ENCODE data around the gene GABRQ. TPM values are rescaled to one million over a fixed set of nuclear protein-coding genes. Genes with fewer than 3 reads are reported as not detected.
"Not testable (repeated sequence)": the region's sequence is repeated elsewhere in the genome, so short reads cannot be mapped to it uniquely, and the experiment has no call there.

The GABRQ gene
- total RNA-seq, 4 donors from 2014 or later: 0.57 to 1.5 (median 1.3) TPM

GRCh38 chrX:152658302-152658701 lies 20.6 kb downstream of the GABRQ start:
- H3K27me3 ChIP-seq: no peaks in the 10 kb centered on the region
- H3K4me1 ChIP-seq: no peaks in the 10 kb centered on the region
- no peaks in the 10 kb centered on the region for H3K36me3 ChIP-seq
- no peak overlapping the region for H3K4me3 ChIP-seq
- no peaks in the 10 kb centered on the region for H3K9me3 ChIP-seq
- intact Hi-C loops (cut with DNase I): no loop called here
- H3K27ac ChIP-seq: no peak overlapping the region
- DNase-seq: no peak
- WGBS, 2 donors: 40% methylated on average over 1 of the region's 2 CpGs; no CpG with 5 or more reads in 1 of the 2 donors
- TF ChIP-seq POLR2A (IDR thresholded peaks at IDR 0.05) (no peak), CTCF (IDR thresholded peaks at IDR 0.05) (no peak)

GRCh38 chrX:152663086-152663485 lies 25.4 kb downstream of the GABRQ start:
- no peak for DNase-seq
- WGBS, 2 donors: 45 to 52% methylated on average over 3 of the region's 4 CpGs
- no peak overlapping the region for H3K27ac ChIP-seq
- H3K4me1 ChIP-seq: no peaks in the 10 kb centered on the region
- H3K36me3 ChIP-seq: no peaks in the 10 kb centered on the region
- TF ChIP-seq CTCF (IDR thresholded peaks at IDR 0.05): no peak
- TF ChIP-seq POLR2A (IDR thresholded peaks at IDR 0.05): no peak
- H3K27me3 ChIP-seq: no peaks in the 10 kb centered on the region
- no peak overlapping the region for H3K4me3 ChIP-seq
- intact Hi-C loops (cut with DNase I): no loop called here
- H3K9me3 ChIP-seq: peaks cover 0 to 20% (median 0%) of the 10 kb centered on the region in 3 donors

GRCh38 chrX:152674135-152674534 lies 36.4 kb downstream of the GABRQ start:
- Histone ChIP-seq H3K27me3 (no peaks in the 10 kb centered on the region), H3K4me3 (no peak overlapping the region), H3K36me3 (no peaks in the 10 kb centered on the region), H3K4me1 (no peaks in the 10 kb centered on the region), H3K9me3 (no peaks in the 10 kb centered on the region), H3K27ac (no peak overlapping the region)
- TF ChIP-seq CTCF (IDR thresholded peaks at IDR 0.05) (no peak), POLR2A (IDR thresholded peaks at IDR 0.05) (no peak)
- WGBS, 2 donors: 60 to 62% methylated on average over 2 of the region's 2 CpGs
- no peak for DNase-seq
- intact Hi-C loops (cut with DNase I): no loop called here

GRCh38 chrX:152674652-152675051 lies 37.0 kb downstream of the GABRQ start:
- WGBS, 2 donors: 73 to 79% methylated on average over 3 of the region's 3 CpGs
- H3K4me3 ChIP-seq; DNase-seq; intact Hi-C loops (cut with DNase I); H3K27ac ChIP-seq; H3K4me1 ChIP-seq; H3K36me3 ChIP-seq; H3K27me3 ChIP-seq; H3K9me3 ChIP-seq: not testable (repeated sequence)

- H3K27me3 ChIP-seq; H3K9me3 ChIP-seq; intact Hi-C loops (cut with DNase I); H3K27ac ChIP-seq; H3K4me3 ChIP-seq; H3K4me1 ChIP-seq; DNase-seq; H3K36me3 ChIP-seq: not testable (repeated sequence)
- no CpG with 5 or more reads among the region's 3 CpGs for WGBS, 2 donors
Measured at GRCh38 chrX:152681012-152681411, 43.3 kb downstream of the GABRQ start.

- DNase-seq; H3K4me3 ChIP-seq; H3K27me3 ChIP-seq; intact Hi-C loops (cut with DNase I); H3K9me3 ChIP-seq; H3K36me3 ChIP-seq; H3K27ac ChIP-seq; H3K4me1 ChIP-seq: not testable (repeated sequence)
- no CpG with 5 or more reads among the region's 34 CpGs for WGBS, 2 donors
Measured at GRCh38 chrX:152697952-152698931, 60.5 kb downstream of the GABRQ start, which contains the start of gene MAGEA3. TSS of gene MAGEA3 (plus strand) at chrX:152698794. CDS start at chrX:152700833, 2,039 bp downstream.

- H3K4me3 ChIP-seq; H3K27me3 ChIP-seq; H3K36me3 ChIP-seq; H3K4me1 ChIP-seq; H3K27ac ChIP-seq; intact Hi-C loops (cut with DNase I); DNase-seq; H3K9me3 ChIP-seq: not testable (repeated sequence)
- 80% methylated on average over 1 of the region's 5 CpGs; no CpG with 5 or more reads in 1 of the 2 donors for WGBS, 2 donors
Measured at GRCh38 chrX:152700390-152700789, 62.7 kb downstream of the GABRQ start.

GRCh38 chrX:152706500-152706899 lies 68.8 kb downstream of the GABRQ start:
- H3K27me3 ChIP-seq; H3K36me3 ChIP-seq; intact Hi-C loops (cut with DNase I); H3K9me3 ChIP-seq; H3K27ac ChIP-seq; H3K4me1 ChIP-seq; H3K4me3 ChIP-seq; DNase-seq: not testable (repeated sequence)
- 33% methylated on average over 1 of the region's 7 CpGs; no CpG with 5 or more reads in 1 of the 2 donors for WGBS, 2 donors
